ENCODE results near the gene GLP2R. TPM values are rescaled to one million over a fixed set of nuclear protein-coding genes. Genes with fewer than 3 reads are reported as not detected.

The GLP2R gene
- total and polyA plus RNA-seq, 8 donors = 0.93 to 2.6 (median 2.2) TPM

GRCh38 chr17:9907883-9908648, 82.3 kb downstream of the GLP2R start:
- DNase-seq = no peak
- no peak overlapping the region for H3K4me3 ChIP-seq
- no peak for ATAC-seq
- peaks cover 0 to 33% of the 10 kb centered on the region in 2 donors for H3K27me3 ChIP-seq
- intact Hi-C loops (cut with DNase I) = no loop called here
- no peaks in the 10 kb centered on the region for H3K4me1 ChIP-seq
- no peaks in the 10 kb centered on the region for H3K9me3 ChIP-seq
- TF ChIP-seq CTCF (IDR thresholded peaks at IDR 0.05) = no peak
- H3K27ac ChIP-seq = no peak overlapping the region
- no peaks in the 10 kb centered on the region for H3K36me3 ChIP-seq

- no peak for ATAC-seq
- Histone ChIP-seq H3K36me3 (peaks cover 0 to 6% of the 10 kb centered on the region in 2 donors), H3K27me3 (peaks cover 0 to 33% of the 10 kb centered on the region in 2 donors), H3K9me3 (no peaks in the 10 kb centered on the region), H3K27ac (no peak overlapping the region), H3K4me3 (no peak overlapping the region), H3K4me1 (no peaks in the 10 kb centered on the region)
- intact Hi-C loops (cut with DNase I) = no loop called here
- no peak for TF ChIP-seq CTCF (IDR thresholded peaks at IDR 0.05)
- DNase-seq = no peak
Measured at GRCh38 chr17:9908649-9909042, 82.9 kb downstream of the GLP2R start.

- Histone ChIP-seq H3K4me1 (no peaks in the 10 kb centered on the region), H3K27ac (no peak overlapping the region), H3K9me3 (no peaks in the 10 kb centered on the region), H3K4me3 (no peak overlapping the region), H3K36me3 (peaks cover 0 to 30% of the 10 kb centered on the region in 2 donors), H3K27me3 (peaks cover 0 to 30% of the 10 kb centered on the region in 2 donors)
- TF ChIP-seq CTCF (IDR thresholded peaks at IDR 0.05) = no peak
- DNase-seq (no peak), ATAC-seq (no peak)
- intact Hi-C loops (cut with DNase I) = no loop called here
Measured at GRCh38 chr17:9911089-9911488, 85.4 kb downstream of the GLP2R start.

- Histone ChIP-seq H3K36me3 (peaks cover 0 to 43% of the 10 kb centered on the region in 2 donors), H3K27ac (no peak overlapping the region), H3K4me1 (no peaks in the 10 kb centered on the region), H3K9me3 (no peaks in the 10 kb centered on the region), H3K4me3 (no peak overlapping the region), H3K27me3 (peaks cover 0 to 20% of the 10 kb centered on the region in 2 donors)
- no peak for TF ChIP-seq CTCF (IDR thresholded peaks at IDR 0.05)
- intact Hi-C loops (cut with DNase I) = no loop called here
- ATAC-seq (no peak), DNase-seq (no peak)
Measured at GRCh38 chr17:9912121-9913099, 86.7 kb downstream of the GLP2R start.

GRCh38 chr17:9913476-9913875, 87.8 kb downstream of the GLP2R start:
- ATAC-seq = no peak
- intact Hi-C loops (cut with DNase I) = no loop called here
- H3K27me3 ChIP-seq = peaks cover 0 to 11% of the 10 kb centered on the region in 2 donors

More at GRCh38 chr17:9913476-9913875, 87.8 kb downstream of the GLP2R start:
- peaks cover 0 to 54% of the 10 kb centered on the region in 2 donors for H3K36me3 ChIP-seq
- DNase-seq = no peak
- no peaks in the 10 kb centered on the region for H3K4me1 ChIP-seq
- no peak overlapping the region for H3K4me3 ChIP-seq
- H3K9me3 ChIP-seq = no peaks in the 10 kb centered on the region
- no peak for TF ChIP-seq CTCF (IDR thresholded peaks at IDR 0.05)
- no peak overlapping the region for H3K27ac ChIP-seq
